Stimulated activated naive CD4-positive, alpha-beta T cell treated with Interleukin-2 at 50 U/mL for 16 hours (primary cell): ENCODE data around the gene BORCS5.
"Not testable (repeated sequence)": the region's sequence is repeated elsewhere in the genome, so short reads cannot be mapped to it uniquely, and the experiment has no call there.

Experiments used
- DNase-seq: peaks from one replicate; lab custom pipeline; 2025; lab: John Stamatoyannopoulos, UW

BORCS5 gene

GRCh38 chr12:12356896-12357718, at the start of gene BORCS5:
BORCS5 (plus strand) TSS chr12:12357078; CDS start chr12:12357452, 374 bp downstream.
- peak; percentile 97 for DNase-seq

GRCh38 chr12:12310695-12311094, 46.2 kb upstream of the BORCS5 start:
- not testable (repeated sequence) for DNase-seq

- DNase-seq = no peak
Observed at GRCh38 chr12:12315838-12316237, 41.0 kb upstream of the BORCS5 start.

- DNase-seq = no peak
Observed at GRCh38 chr12:12319451-12320183, 37.3 kb upstream of the BORCS5 start.

- no peak for DNase-seq
Observed at GRCh38 chr12:12323118-12323517, 33.8 kb upstream of the BORCS5 start.

GRCh38 chr12:12323591-12323990, 33.3 kb upstream of the BORCS5 start:
- no peak for DNase-seq

GRCh38 chr12:12326262-12326661, 30.6 kb upstream of the BORCS5 start:
- no peak for DNase-seq

- no peak for DNase-seq
Observed at GRCh38 chr12:12327802-12328201, 29.1 kb upstream of the BORCS5 start.

- no peak for DNase-seq
Observed at GRCh38 chr12:12331244-12331771, 25.6 kb upstream of the BORCS5 start.

- no peak for DNase-seq
Observed at GRCh38 chr12:12331896-12332295, 25.0 kb upstream of the BORCS5 start.

GRCh38 chr12:12333407-12334366, 23.2 kb upstream of the BORCS5 start:
- DNase-seq = no peak

- peak; percentile 49 for DNase-seq
Observed at GRCh38 chr12:12334367-12335040, 22.4 kb upstream of the BORCS5 start.

GRCh38 chr12:12336049-12336411, 20.8 kb upstream of the BORCS5 start:
- DNase-seq = no peak

- DNase-seq = no peak
Observed at GRCh38 chr12:12336511-12336910, 20.4 kb upstream of the BORCS5 start.

- DNase-seq = no peak
Observed at GRCh38 chr12:12338527-12339168, 18.2 kb upstream of the BORCS5 start.

GRCh38 chr12:12349711-12350665, 6.9 kb upstream of the BORCS5 start, which contains the start of gene MANSC1:
MANSC1 (minus strand) TSS chr12:12350242; CDS start chr12:12343314, 6,928 bp downstream.
- DNase-seq = peak; percentile 32

GRCh38 chr12:12350868-12351463, 5.9 kb upstream of the BORCS5 start:
- DNase-seq = no peak

GRCh38 chr12:12351468-12352185, 5.3 kb upstream of the BORCS5 start:
- DNase-seq = not testable (repeated sequence)
